Measurements from ENCODE around the gene DGKE. TPM values are rescaled to one million over a fixed set of nuclear protein-coding genes. Genes with fewer than 3 reads are reported as not detected.

Gene DGKE
- total and polyA plus RNA-seq, 2 of the 13 experiments (the other 11 are each of a cell fraction or from before 2014, with no cell fraction given), result 3.2 to 5.3 TPM

DNA sequence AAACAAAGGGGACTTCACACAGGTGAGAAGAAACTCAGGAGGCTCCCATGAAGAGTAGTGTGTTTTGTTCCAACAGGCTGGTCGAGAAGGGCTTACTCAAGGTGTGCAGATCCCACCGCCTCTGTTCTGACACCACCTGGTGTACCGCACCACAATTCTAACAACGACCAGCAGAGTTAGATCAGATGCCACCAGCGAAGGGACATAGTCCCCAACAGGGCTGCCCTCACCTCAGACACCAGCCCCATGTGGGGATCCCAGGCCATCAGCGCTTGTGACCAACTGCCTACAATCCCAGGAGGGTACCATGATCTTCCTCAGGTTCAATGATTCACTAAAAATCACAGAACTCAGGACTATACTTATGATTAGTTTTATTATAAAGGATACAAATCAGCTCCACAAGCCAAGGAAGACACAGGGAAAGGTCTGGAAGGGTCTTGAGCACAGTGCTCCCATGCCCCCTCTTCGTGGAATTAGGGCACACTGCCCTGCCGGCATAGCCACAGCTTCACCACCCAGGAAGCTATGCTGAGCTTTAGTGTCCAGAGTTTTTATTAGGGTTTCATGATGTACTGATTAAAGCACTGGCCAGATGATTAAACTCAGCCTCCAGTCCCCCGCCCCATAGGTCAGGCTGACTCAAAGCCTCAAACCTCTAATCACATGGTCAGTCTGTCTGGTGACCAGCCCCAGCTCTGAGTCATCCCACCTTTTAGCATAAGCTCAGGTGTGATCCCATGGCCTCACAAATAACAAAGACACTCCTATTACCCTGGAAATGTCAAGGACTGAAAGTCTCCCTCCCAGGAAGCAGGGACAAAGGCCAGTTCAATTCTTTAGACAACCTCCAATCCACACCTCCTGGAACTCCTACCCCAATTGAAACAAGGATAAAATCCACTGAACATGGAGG lies 53.9 kb downstream of the DGKE start (continued):
- TF ChIP-seq, protein P1, sequence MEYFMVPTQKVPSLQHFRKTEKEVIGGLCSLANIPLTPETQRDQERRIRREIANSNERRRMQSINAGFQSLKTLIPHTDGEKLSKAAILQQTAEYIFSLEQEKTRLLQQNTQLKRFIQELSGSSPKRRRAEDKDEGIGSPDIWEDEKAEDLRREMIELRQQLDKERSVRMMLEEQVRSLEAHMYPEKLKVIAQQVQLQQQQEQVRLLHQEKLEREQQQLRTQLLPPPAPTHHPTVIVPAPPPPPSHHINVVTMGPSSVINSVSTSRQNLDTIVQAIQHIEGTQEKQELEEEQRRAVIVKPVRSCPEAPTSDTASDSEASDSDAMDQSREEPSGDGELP (IDR thresholded peaks at IDR 0.05; ENCODE audit: borderline replicate concordance, low read depth), result peak; percentile 22; the same call in 1 of the 2 replicates
- TF ChIP-seq FUBP1 (CRISPR knock-in tag; IDR thresholded peaks at IDR 0.05; ENCODE audit: borderline replicate concordance), result no peak
- no peak for TF ChIP-seq TOPORS (CRISPR knock-in tag; IDR thresholded peaks at IDR 0.05)
- no peak for TF ChIP-seq MAFG (CRISPR knock-in tag; IDR thresholded peaks at IDR 0.05)
- TF ChIP-seq ATF4 (CRISPR knock-in tag; IDR thresholded peaks at IDR 0.05), result no peak
- no peak for TF ChIP-seq GABPA (IDR thresholded peaks at IDR 0.05; ENCODE audit: low read depth, low read length)
- no peak for TF ChIP-seq GABPA (CRISPR knock-in tag; IDR thresholded peaks at IDR 0.05; ENCODE audit: low read depth)
- no peak for TF ChIP-seq U2AF2 (IDR thresholded peaks at IDR 0.05; ENCODE audit: low read depth, low read length)
- TF ChIP-seq TMF1 (CRISPR knock-in tag; IDR thresholded peaks at IDR 0.05; ENCODE audit: low read depth), result no peak
- TF ChIP-seq, protein P2, sequence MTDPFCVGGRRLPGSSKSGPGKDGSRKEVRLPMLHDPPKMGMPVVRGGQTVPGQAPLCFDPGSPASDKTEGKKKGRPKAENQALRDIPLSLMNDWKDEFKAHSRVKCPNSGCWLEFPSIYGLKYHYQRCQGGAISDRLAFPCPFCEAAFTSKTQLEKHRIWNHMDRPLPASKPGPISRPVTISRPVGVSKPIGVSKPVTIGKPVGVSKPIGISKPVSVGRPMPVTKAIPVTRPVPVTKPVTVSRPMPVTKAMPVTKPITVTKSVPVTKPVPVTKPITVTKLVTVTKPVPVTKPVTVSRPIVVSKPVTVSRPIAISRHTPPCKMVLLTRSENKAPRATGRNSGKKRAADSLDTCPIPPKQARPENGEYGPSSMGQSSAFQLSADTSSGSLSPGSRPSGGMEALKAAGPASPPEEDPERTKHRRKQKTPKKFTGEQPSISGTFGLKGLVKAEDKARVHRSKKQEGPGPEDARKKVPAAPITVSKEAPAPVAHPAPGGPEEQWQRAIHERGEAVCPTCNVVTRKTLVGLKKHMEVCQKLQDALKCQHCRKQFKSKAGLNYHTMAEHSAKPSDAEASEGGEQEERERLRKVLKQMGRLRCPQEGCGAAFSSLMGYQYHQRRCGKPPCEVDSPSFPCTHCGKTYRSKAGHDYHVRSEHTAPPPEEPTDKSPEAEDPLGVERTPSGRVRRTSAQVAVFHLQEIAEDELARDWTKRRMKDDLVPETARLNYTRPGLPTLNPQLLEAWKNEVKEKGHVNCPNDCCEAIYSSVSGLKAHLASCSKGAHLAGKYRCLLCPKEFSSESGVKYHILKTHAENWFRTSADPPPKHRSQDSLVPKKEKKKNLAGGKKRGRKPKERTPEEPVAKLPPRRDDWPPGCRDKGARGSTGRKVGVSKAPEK (CRISPR knock-in tag; IDR thresholded peaks at IDR 0.05; ENCODE audit: borderline replicate concordance), result no peak
- TF ChIP-seq ZNF121 (CRISPR knock-in tag; IDR thresholded peaks at IDR 0.05), result no peak
- no peak for TF ChIP-seq HDAC6 (IDR thresholded peaks at IDR 0.05; ENCODE audit: low read depth, low read length)
- TF ChIP-seq KDM6A (CRISPR knock-in tag; IDR thresholded peaks at IDR 0.05; ENCODE audit: low read depth), result no peak
- TF ChIP-seq, protein P3, sequence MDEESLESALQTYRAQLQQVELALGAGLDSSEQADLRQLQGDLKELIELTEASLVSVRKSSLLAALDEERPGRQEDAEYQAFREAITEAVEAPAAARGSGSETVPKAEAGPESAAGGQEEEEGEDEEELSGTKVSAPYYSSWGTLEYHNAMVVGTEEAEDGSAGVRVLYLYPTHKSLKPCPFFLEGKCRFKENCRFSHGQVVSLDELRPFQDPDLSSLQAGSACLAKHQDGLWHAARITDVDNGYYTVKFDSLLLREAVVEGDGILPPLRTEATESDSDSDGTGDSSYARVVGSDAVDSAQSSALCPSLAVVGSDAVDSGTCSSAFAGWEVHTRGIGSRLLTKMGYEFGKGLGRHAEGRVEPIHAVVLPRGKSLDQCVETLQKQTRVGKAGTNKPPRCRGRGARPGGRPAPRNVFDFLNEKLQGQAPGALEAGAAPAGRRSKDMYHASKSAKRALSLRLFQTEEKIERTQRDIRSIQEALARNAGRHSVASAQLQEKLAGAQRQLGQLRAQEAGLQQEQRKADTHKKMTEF (CRISPR knock-in tag; IDR thresholded peaks at IDR 0.05), result peak; percentile 37; the same call in 1 of the 2 replicates
- TF ChIP-seq ZNF615 (CRISPR knock-in tag; IDR thresholded peaks at IDR 0.05; ENCODE audit: borderline replicate concordance), result no peak
- peak; percentile 58; the same call in 1 of the 2 replicates for TF ChIP-seq RARA (CRISPR knock-in tag; IDR thresholded peaks at IDR 0.05)
- TF ChIP-seq HNRNPH1 (optimal IDR thresholded peaks at IDR 0.05; ENCODE audit: low read depth, low read length), result no peak
- TF ChIP-seq, protein P4, sequence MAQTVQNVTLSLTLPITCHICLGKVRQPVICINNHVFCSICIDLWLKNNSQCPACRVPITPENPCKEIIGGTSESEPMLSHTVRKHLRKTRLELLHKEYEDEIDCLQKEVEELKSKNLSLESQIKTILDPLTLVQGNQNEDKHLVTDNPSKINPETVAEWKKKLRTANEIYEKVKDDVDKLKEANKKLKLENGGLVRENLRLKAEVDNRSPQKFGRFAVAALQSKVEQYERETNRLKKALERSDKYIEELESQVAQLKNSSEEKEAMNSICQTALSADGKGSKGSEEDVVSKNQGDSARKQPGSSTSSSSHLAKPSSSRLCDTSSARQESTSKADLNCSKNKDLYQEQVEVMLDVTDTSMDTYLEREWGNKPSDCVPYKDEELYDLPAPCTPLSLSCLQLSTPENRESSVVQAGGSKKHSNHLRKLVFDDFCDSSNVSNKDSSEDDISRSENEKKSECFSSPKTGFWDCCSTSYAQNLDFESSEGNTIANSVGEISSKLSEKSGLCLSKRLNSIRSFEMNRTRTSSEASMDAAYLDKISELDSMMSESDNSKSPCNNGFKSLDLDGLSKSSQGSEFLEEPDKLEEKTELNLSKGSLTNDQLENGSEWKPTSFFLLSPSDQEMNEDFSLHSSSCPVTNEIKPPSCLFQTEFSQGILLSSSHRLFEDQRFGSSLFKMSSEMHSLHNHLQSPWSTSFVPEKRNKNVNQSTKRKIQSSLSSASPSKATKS (CRISPR knock-in tag; IDR thresholded peaks at IDR 0.05), result no peak

Measured in HepG2 (cell line).